H7 (cell line): ENCODE measurements around the gene ABCC5. TPM values are rescaled to one million over a fixed set of nuclear protein-coding genes. Genes with fewer than 3 reads are reported as not detected.
"Not testable (repeated sequence)": the region's sequence is repeated elsewhere in the genome, so short reads cannot be mapped to it uniquely, and the experiment has no call there.

Experiments used
- DNase-seq: peaks from one replicate; pipeline ENCODE4 v3.0.0; 2012
- H3K27me3 ChIP-seq: 2 replicates; pipeline ENCODE4 v1.6.0; 2011; ENCODE audit warnings: mild to moderate bottlenecking, low read length; ENCODE audit not compliant: control insufficient read depth, insufficient read depth
- H3K36me3 ChIP-seq: replicated peaks from 2 replicates; pipeline ENCODE4 v1.5.1; 2011; ENCODE audit warnings: low read length; ENCODE audit not compliant: control insufficient read depth, insufficient read depth
- H3K4me3 ChIP-seq: 2 replicates; pipeline ENCODE4 v1.5.1; 2011; ENCODE audit warnings: low read depth, mild to moderate bottlenecking, control low read depth, low read length, moderate library complexity; ENCODE audit not compliant: insufficient read depth
- total RNA-seq: library from RNA; depleted of rRNA; stranded (reverse); fragments of >200 nt; shearing (Covaris generic); gene quantifications from 2 replicates; pipeline ENCODE4 v1.2.3, GENCODE V29; 2014

Gene ABCC5
- total RNA-seq, 1 experiment from 2014 or later = 15.7 TPM

DNA sequence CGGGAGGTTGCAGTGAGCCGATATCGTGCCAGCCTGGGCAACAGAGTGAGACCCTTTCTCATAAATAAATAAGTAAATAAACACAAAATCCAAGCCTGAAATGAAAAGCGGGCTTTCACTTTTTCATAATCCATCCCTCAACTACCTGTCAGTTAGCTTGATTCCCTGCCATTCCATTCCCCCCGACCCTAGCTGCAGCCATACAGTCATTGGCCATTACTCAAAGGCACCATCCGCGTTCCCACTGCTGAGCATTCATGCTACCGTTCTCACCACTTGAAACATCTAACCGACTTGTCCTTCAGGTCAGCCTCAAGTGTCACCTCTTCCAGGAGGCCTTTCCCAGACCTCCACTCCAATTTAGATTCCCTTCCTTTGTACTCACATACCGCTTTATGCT, 131.9 kb downstream of the ABCC5 start:
- H3K36me3 ChIP-seq = no peaks in the 10 kb centered on the region
- H3K4me3 ChIP-seq = no peak overlapping the region
- no peaks in the 10 kb centered on the region for H3K27me3 ChIP-seq
- DNase-seq = no peak

DNA sequence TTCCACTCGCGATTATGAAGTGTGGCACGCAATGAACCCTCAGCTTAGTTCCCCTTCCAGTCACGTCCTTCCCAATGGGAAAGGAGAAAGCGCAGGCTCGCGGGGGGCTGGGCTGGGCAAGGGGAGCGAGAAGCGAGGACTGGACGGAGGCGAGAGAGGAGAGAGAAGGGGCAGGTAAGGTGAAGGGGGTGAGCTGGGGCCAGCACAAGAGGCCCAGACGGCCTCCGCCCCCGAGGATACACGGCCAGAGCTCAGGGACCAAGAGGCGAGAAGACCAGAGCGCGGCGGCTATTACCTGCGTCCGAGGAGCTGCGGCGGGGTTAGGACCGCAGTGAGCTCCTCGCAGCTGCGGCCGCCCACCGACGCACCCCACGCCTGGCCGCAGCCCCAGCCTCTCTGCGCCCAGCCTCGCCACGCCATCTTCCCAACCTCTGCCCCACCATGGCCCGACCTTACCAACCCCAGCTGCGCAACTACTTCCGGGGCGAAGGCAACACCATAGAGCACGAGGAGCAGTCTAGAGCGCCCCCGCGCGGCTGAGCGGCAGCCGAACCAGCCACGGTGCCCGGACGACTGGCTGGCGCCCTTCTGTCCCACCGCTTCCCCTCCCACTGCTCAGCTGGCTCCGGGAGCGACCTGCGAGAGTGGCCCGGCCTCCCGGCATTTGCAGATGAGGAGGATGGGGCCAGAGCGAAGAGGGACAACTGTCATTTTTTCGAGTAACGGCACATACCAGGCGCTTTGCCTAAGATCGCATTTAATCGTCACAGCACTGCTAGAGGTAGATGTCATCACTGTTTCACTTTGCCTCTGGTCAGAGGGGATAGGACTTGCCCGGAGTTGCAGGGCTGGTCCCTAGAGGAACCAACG, 133.0 kb downstream of the ABCC5 start, which contains the start of gene PARL:
TSS of gene PARL (minus strand) at position 454 of the 870 bp plus-strand sequence. CDS start at position 420, 34 bp downstream.
- Histone ChIP-seq H3K36me3 (no peaks in the 10 kb centered on the region), H3K27me3 (no peaks in the 10 kb centered on the region), H3K4me3 (peak within 1 kb of the TSS; percentile 98)
- peak; percentile 94 for DNase-seq

DNA sequence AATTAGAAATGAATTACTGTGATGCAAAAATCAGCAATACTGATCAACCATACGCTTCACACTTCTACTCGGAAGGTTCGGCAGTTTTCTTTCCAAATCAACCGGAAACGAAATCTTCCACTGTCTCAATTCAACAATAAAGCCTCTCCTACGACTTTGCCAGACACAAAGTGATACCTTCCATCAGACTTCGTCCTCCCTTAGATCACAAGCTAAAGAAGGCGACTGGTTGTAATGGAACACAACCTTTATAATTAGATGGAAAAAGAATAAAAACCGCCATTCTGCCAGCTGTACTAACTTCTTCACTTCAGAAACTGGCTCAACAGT, 133.6 kb downstream of the ABCC5 start:
- Histone ChIP-seq H3K27me3 (no peaks in the 10 kb centered on the region), H3K4me3 (peak overlapping the region; percentile 98), H3K36me3 (no peaks in the 10 kb centered on the region)
- no peak for DNase-seq

DNA sequence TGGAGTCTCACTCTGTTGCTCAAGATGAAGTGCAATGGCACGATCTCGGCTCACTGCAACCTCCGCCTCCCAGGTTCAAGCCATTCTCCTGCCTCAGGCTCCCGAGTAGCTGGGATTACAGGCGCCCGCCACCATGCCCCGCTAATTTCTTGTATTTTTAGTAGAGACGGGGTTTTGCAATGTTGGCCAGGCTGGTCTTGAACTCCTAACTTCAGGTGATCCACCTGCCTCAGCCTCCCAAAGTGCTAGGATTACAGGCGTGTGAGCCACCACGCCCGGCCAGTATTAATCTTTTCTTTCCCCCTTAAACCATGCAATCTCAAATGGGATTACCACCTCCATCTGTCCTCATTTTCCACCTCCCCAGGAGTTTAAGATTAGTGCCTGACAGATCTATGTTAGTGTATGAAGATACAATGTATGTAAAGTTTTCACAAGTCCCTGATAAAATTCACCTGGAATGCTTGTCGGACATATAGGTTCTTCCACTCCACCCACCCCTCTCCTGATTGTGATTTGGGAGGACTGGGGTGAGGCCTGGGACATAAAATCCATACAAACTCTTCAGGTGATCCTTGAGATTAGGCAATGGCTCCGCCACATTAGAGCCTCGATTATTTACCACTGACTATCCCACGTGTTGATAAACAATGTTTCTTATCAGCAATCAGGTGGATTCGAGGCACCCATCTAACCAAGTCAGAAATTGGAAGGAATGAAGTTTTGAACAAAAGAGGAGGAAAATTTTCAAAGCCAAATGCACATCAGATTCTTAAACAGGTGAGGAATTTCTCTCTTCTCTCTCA, 134.2 kb downstream of the ABCC5 start:
- H3K27me3 ChIP-seq = no peaks in the 10 kb centered on the region

DNA sequence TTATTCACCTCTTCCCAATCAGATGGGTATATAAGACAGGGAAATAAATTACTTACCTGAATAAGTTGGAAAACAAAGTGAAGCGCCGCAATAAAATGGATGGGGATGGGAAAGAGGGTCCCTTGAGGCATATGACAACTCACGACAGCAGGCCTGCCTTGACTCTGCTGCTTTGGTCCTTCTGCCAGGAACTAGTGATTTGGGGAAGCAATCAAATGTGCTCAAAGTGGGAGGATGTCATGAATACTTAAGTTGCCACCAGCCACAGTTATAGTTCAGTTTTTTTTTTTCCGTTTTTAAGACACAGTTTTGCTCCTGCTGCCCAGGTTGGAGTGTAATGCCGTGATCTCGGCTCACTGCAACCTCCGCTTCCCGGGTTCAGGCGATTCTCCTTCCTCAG, 137.6 kb downstream of the ABCC5 start:
- Histone ChIP-seq H3K4me3 (no peak overlapping the region), H3K36me3 (no peaks in the 10 kb centered on the region), H3K27me3 (no peaks in the 10 kb centered on the region)
- DNase-seq = no peak

More for the DNA sequence above, 134.2 kb downstream of the ABCC5 start:
- peak overlapping the region; percentile 98 for H3K4me3 ChIP-seq
- H3K36me3 ChIP-seq = no peaks in the 10 kb centered on the region
- no peak for DNase-seq

DNA sequence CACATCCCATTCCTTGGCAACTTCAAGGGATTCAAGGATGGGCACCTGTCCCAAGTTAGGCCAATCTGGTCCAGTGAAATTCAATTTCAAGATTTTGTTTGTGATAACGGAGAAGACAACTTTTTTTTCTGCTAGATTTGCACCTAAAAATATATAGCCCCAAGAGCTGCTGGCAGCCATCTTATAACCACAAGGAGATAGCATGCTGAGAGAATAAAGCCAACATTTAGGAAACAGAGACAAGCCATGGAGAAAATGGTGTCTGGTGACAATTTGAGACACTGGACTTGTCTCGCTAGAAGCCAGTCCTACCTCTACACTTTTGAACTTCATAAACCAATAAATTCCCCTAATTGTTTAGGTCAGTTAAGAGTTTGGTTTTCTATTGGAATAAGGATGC, 138.4 kb downstream of the ABCC5 start:
- H3K36me3 ChIP-seq = no peaks in the 10 kb centered on the region
- no peak overlapping the region for H3K4me3 ChIP-seq
- H3K27me3 ChIP-seq = no peaks in the 10 kb centered on the region

DNA sequence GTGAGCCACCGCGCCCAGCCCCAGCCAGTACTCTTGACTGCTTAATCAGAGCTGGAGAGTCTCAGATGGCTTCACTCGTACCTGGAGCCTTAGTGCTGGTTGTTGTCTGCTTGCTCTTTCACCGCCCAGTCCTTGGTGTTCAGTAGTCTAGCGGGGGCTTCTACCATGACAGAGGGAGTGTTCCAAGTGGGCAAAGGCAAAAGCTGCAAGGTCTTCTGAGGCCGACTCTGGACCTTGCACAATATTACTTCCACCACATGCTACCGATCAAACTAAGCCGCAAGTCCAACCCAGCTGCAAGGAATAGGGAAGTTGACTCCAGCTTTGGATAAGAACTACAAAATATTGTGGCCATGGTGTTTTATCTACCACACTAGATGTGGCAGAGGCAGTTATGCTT, 139.6 kb downstream of the ABCC5 start:
- no peaks in the 10 kb centered on the region for H3K36me3 ChIP-seq
- no peak for DNase-seq
- H3K27me3 ChIP-seq = no peaks in the 10 kb centered on the region
- H3K4me3 ChIP-seq = no peak overlapping the region

More for the DNA sequence above, 138.4 kb downstream of the ABCC5 start:
- no peak for DNase-seq

DNA sequence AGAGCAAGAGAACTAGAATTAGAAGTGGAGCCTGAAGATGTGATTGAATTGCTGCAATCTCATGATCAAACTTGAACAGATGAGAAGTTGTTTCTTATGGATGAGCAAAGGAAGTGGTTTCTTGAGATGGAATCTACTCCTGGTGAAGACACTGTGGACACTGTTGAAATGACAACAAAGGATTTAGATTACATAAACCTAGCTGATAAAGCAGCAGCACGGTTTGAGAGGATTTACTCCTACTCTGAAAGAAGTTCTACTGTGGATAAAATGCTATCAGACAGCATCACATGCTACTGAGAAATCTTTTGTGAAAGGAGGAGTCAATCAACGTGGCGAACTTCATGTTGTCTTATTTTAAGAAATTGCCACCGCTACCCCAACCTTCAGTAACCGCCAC, 140.5 kb downstream of the ABCC5 start:
- H3K36me3 ChIP-seq = not testable (repeated sequence)

DNA sequence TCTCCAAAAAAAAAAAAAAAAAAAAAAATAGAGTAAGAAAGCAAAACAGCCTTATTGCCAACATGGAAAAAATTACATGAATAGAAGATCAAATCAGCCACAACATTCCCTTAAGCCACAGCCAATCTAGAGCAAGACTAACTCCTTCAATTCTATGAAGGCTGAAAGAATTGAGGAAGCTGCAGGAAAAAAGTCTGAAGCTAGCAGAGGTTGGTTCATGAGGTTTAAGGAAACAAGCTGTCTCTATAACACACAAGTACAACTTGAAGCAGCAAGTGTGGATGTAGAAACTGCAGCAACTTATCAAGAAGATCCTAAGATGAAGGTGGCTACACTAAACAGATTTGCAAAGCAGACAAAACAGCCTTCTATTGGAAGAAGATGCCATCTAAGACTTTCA, 142.3 kb downstream of the ABCC5 start:
- H3K4me3 ChIP-seq = no peak overlapping the region
- H3K27me3 ChIP-seq = no peaks in the 10 kb centered on the region
- no peaks in the 10 kb centered on the region for H3K36me3 ChIP-seq
- no peak for DNase-seq

More for the DNA sequence above, 140.5 kb downstream of the ABCC5 start:
- H3K4me3 ChIP-seq, H3K27me3 ChIP-seq, DNase-seq: not testable (repeated sequence)

DNA sequence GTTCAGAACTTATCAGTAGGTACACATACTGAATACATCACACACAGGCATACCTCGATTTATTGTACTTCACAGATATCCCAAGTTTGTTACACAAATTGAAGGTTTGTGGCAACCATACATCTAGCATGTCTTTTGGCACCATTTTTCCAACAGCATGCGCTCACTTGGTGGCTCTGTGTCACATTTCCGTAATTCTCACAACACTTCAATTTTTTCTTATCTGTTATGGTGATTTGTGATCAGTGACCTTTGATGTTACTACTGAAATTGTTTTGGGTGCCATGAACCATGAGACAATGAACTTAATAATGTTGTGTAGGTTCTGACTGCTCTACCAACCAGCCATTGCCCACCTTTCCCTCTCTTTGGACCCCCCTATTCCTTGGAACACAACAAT, 143.8 kb downstream of the ABCC5 start:
- no peaks in the 10 kb centered on the region for H3K27me3 ChIP-seq
- no peaks in the 10 kb centered on the region for H3K36me3 ChIP-seq
- DNase-seq = no peak
- H3K4me3 ChIP-seq = no peak overlapping the region

DNA sequence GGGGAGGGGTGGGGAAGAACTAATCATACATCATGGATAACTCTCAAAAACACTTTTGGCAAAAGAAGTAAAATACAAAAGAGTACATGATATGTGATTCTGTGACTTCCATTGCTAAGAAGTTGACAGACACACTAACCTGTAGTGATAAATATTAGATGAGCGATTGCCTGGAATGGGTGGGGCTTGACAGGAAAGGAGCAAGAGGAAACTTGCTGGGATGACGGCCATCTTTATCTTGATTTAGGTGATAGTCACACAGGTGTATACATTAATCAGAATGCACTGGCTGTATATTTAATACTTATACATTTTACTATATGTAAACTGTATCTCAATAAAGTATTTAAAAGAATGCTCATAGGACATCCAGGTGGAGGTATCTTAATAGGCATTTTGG, 146.1 kb downstream of the ABCC5 start:
- no peaks in the 10 kb centered on the region for H3K27me3 ChIP-seq
- DNase-seq = no peak
- peaks cover 5% of the 10 kb centered on the region for H3K36me3 ChIP-seq
- H3K4me3 ChIP-seq = no peak overlapping the region

DNA sequence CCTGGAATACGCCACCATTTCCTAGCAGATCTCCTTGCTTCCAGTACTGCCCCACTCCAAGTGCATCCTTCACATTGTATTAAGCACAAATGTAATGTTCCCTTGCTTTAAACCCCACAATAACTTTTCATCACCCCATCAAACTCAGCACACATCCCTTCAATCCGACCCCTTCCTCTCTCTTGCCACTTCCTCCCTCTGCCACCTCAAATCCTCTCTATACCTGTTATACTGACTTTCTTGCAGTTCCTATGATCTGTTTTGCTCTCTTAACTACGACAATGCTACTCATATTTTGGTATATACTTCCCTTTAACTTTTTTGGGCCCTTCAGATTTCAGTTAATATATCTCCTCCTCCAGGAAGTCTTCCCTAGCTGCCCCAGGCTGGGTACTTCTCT, 147.1 kb downstream of the ABCC5 start:
- Histone ChIP-seq H3K27me3 (no peaks in the 10 kb centered on the region), H3K36me3 (peaks cover 8% of the 10 kb centered on the region), H3K4me3 (no peak overlapping the region)
- no peak for DNase-seq
